Cortex of kidney (tissue), 1 donor: ENCODE measurements around the gene KRTAP4-11.
"Not testable (repeated sequence)": the region's sequence is repeated elsewhere in the genome, so short reads cannot be mapped to it uniquely, and the experiment has no call there.

Experiments used
- DNase-seq: peaks from one replicate; lab custom pipeline; 2025; lab: John Stamatoyannopoulos, UW

KRTAP4-11 gene

DNA sequence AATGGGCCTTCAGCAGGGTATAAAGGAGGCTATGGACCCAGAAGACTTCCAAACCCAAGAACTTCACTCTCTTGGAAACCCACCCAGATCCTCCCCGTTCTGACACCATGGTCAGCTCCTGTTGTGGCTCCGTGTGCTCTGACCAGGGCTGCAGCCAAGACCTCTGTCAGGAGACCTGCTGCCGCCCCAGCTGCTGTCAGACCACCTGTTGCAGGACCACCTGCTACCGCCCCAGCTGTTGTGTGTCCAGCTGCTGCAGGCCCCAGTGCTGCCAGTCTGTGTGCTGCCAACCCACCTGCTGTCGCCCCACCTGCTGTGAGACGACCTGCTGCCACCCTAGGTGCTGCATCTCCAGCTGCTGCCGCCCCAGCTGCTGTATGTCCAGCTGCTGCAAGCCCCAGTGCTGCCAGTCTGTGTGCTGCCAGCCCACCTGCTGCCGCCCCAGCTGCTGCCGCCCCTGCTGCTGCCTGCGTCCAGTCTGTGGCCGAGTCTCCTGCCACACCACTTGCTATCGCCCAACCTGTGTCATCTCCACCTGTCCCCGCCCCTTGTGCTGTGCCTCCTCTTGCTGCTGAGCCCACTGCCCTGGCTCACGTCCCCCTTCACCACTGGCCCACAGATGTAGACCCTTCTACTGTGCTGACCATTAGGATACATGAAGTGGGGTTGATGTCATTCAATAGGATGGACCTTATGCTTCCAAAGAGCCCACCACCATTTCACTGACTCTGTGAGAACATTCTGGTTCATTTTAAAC is 33.9 kb downstream of the KRTAP4-11 start, which contains the start of gene KRTAP4-7:
TSS of gene KRTAP4-7 (plus strand) at position 51 of the 757 bp plus-strand sequence. CDS start at position 108, 57 bp downstream.
- DNase-seq: not testable (repeated sequence)

DNA sequence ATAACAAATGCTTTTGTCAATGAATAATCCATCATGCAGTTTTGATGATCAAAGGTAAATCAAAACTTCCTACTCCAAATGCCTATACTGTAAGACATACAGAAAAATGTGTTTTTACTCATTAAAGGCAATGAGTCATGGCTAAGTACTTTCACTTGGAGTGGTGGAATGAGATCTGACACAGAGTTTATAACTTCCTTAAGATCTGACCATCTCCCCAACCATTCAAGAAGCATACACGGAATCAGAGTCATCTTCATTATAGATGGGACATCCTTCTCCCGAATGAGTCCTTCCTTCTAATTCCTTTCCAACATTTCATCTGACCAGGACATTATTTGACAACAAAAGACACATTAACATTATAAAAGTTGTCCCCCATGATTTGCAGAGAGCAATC is 34.7 kb downstream of the KRTAP4-11 start:
- DNase-seq: not testable (repeated sequence)

DNA sequence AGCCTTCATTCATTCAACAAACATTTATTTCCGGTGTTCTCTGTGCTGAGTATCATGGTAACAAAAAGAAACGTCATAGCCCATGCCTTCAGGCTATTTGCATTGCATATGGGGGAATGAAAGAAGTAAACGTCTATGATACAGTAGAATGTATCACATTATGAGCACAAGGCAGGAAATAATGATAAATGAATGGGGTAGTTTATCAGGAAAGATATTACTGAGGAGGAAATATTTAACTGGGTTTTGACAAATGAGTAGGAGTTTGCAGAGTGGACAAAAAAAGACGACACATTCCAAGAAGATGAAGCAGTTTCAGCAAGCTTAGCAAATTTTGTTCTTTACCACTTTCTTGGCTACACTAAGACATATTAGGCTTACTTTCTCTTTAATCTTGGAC is 35.5 kb downstream of the KRTAP4-11 start:
- DNase-seq: no peak

DNA sequence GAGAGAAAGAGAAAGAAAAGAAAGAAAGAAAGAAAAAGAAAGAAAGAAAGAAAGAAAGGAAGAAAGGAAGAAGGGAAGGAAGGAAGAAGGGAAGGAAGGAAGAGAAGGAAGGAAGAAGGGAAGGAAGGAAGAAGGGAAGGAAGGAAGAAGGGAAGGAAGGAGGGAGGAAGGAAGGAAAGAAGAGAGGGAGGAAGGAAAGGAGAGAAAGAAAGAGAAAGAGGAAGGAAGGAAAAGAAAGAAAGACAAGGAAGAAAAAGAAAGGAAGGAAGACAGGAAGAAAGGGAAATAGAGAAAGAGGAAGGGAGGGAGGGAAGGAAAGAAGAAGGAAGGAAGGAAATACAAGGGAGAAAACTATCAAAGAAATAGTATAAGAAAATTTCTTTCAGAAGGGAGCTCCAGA is 41.4 kb downstream of the KRTAP4-11 start:
- DNase-seq: no peak

DNA sequence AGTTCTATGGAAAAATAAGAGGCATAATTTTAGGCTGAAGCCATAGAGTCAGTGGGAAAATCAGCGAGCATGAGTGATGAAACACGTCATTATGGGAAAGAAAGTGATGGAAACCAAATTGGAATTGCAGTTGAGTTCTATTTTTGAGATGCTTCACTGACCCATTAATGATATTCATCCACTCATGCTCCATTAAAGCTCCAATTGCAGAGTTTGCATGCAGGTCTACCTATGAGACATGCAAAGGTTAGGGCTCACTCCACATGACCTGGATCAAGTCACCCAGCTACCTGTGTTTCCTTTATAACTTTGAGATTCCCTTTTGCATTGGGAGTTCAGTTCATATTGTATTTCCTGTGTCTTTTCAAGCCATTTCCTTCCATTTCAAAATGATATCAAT is 44.5 kb downstream of the KRTAP4-11 start:
- DNase-seq: no peak

DNA sequence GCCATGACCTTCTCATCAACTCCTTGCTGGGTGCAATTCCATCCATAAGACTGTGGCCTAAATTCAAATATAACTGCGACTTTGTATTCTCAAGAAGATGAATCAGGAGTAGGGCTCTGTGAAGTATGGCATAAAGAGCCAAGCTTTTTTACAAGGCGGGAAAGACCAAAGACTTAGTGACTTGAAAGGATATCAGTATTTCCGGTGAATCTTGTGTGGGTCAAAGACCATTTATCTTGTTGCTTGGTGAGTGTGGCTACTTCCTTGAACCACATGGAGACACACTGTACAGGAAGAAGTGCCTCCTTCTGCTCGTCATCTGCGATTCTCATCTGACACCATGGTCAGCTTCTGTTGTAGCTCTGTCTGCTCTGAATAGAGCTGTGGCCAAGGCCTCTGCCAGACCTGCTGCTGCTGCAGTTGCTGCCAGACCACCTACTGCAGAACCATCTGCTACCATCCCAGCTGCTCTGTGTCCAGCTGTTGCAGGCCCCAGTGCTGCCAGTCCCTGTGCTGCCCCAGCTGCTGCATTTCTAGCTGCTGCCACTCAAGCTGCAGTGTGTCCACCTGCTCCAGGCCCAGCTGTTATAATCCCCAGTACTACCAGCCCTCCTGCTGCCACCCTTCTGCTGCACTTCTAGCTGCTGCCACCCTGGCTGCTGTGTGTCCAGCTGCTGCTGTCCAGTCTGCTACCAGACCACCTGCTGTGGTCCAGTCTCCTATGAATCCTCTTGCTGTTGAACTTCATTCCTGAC is 46.4 kb downstream of the KRTAP4-11 start:
- no peak for DNase-seq

DNA sequence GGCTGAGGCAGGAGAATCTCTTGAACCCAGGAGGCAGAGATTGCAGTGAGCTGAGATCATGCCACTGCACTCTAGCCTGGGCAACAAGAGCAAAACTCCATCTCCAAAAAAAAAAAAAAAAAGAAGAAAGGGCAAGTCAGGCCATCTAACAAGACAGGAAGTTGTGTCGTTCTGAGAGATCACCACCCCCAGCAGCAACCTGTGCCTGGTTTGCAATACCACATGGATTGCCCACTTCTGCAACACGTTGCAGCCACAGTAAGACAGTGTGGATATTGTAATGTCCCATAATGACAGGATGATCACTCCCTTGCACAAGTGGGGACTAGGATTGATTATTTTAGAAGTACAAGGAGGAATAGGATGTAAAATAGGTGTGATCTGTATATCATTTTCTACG is 49.1 kb downstream of the KRTAP4-11 start:
- no peak for DNase-seq

DNA sequence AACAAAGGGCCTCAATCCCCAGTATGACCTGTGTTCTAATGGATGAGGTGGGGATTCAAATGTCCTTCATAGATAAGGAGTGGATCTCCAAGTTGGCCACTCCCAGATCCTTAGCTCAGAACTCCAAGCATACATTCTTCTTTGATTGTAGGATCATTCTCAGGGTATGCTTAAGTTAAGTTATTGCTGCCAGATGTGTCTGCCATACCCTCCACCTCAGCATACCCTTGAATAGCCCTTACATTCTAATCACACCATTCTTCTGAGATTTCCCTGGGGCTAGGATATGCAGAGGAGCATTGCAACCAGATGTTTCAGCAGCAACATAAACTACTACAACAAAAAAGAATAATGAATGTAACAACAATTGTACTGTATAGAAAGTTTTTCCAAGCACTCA is 50.9 kb downstream of the KRTAP4-11 start:
- DNase-seq: no peak
